Left colon (tissue), 2 donors: ENCODE data around the gene PRUNE2. TPM values are rescaled to one million over a fixed set of nuclear protein-coding genes. Genes with fewer than 3 reads are reported as not detected.

Experiments used
- ATAC-seq: fragments of 200-7000 bp; cut with Tn5 transposase; one replicate; pipeline ENCODE4 v1.9.1; 2020; ENCODE audit warnings: mild to moderate bottlenecking, moderate library complexity
- DNase-seq, 2 donors: peaks; one replicate each; pipeline ENCODE4 v3.0.0-alpha.2; 2020
- intact Hi-C, 2 donors: fragments of 100-400 bp; cut with DNase I in 1 of 2; cut with micrococcal nuclease in 1 of 2; formaldehyde crosslinking; loops; one replicate each; pipeline versions ENCODE4 v1.11.2 to v1.14.0; 2022; cut with DNase I, micrococcal nuclease
- total RNA-seq, 2 donors: library from RNA; stranded (reverse); fragmentation: NEBNext Ultra II Directional; extraction: Animal tissue kit (Norgen Biotek cat#: 25700); gene quantifications; one replicate each; pipeline ENCODE4 v1.2.1, GENCODE V29; 2021
- donor health status: DM: no; HTN: no; CAD: no.
- donor health status: DM: yes; HTN: yes; CAD: no.

Gene PRUNE2
- total RNA-seq, 2 donors from 2014 or later = 33.6 to 80.5 TPM

- DNase-seq = peak; percentile 28 to 78
- intact Hi-C loops = no loop called here
- peak; percentile 94 for ATAC-seq
Measured at GRCh38 chr9:76818271-76818670, 87.6 kb downstream of the PRUNE2 start.

- intact Hi-C loops = no loop called here
- no peak for DNase-seq
- ATAC-seq = peak; percentile 17
Measured at GRCh38 chr9:76817489-76817888, 88.4 kb downstream of the PRUNE2 start.

- DNase-seq (no peak), ATAC-seq (no peak)
- intact Hi-C loops = loop anchor here in 1 of 2 donors (5.0 kb wide), 1 partner anchor 175 kb away; no protein-coding TSS in a partner anchor
Measured at GRCh38 chr9:76812591-76812990, 93.3 kb downstream of the PRUNE2 start.

GRCh38 chr9:76810377-76810957, 95.4 kb downstream of the PRUNE2 start:
- peak in 1 of 2 donors; percentile 50 for DNase-seq
- intact Hi-C loops = loop anchor here in 1 of 2 donors (5.0 kb wide), 1 partner anchor 177 kb away; no protein-coding TSS in a partner anchor
- peak; percentile 93 for ATAC-seq

GRCh38 chr9:76808636-76809035, 97.3 kb downstream of the PRUNE2 start:
- ATAC-seq (no peak), DNase-seq (no peak)
- intact Hi-C loops = loop anchor here in 1 of 2 donors (10.0 kb wide), 1 partner anchor 346 kb away; no protein-coding TSS in a partner anchor

GRCh38 chr9:76803762-76804161, 102.2 kb downstream of the PRUNE2 start:
- DNase-seq (no peak), ATAC-seq (no peak)
- intact Hi-C loops = loop anchor here in 1 of 2 donors (10.0 kb wide), 1 partner anchor 351 kb away; no protein-coding TSS in a partner anchor

GRCh38 chr9:76803083-76803482, 102.8 kb downstream of the PRUNE2 start:
- intact Hi-C loops = loop anchor here in 1 of 2 donors (10.0 kb wide), 1 partner anchor 352 kb away; no protein-coding TSS in a partner anchor

GRCh38 chr9:76800901-76801300, 105.0 kb downstream of the PRUNE2 start:
- intact Hi-C loops = loop anchor here in 1 of 2 donors (10.0 kb wide), 1 partner anchor 354 kb away; no protein-coding TSS in a partner anchor
- no peak for ATAC-seq

More at GRCh38 chr9:76803083-76803482, 102.8 kb downstream of the PRUNE2 start:
- DNase-seq (no peak), ATAC-seq (no peak)

GRCh38 chr9:76799473-76799872, 106.4 kb downstream of the PRUNE2 start:
- DNase-seq (no peak), ATAC-seq (peak; percentile 98)
- intact Hi-C loops = no loop called here

More at GRCh38 chr9:76800901-76801300, 105.0 kb downstream of the PRUNE2 start:
- no peak for DNase-seq

- intact Hi-C loops = no loop called here
- ATAC-seq (no peak), DNase-seq (no peak)
Measured at GRCh38 chr9:76798527-76798926, 107.4 kb downstream of the PRUNE2 start.

- intact Hi-C loops = no loop called here
- ATAC-seq = no peak
Measured at GRCh38 chr9:76796296-76796695, 109.6 kb downstream of the PRUNE2 start.

GRCh38 chr9:76793784-76794431, 112.0 kb downstream of the PRUNE2 start:
- intact Hi-C loops = no loop called here
- no peak for DNase-seq
- ATAC-seq = peak; percentile 56

More at GRCh38 chr9:76796296-76796695, 109.6 kb downstream of the PRUNE2 start:
- DNase-seq = no peak

GRCh38 chr9:76789840-76790239, 116.1 kb downstream of the PRUNE2 start:
- peak; percentile 86 for ATAC-seq

GRCh38 chr9:76787677-76788076, 118.2 kb downstream of the PRUNE2 start:
- intact Hi-C loops = no loop called here
- no peak for DNase-seq
- no peak for ATAC-seq

More at GRCh38 chr9:76789840-76790239, 116.1 kb downstream of the PRUNE2 start:
- DNase-seq = no peak
- intact Hi-C loops = no loop called here

GRCh38 chr9:76785501-76785900, 120.4 kb downstream of the PRUNE2 start:
- ATAC-seq = no peak

GRCh38 chr9:76784881-76785280, 121.0 kb downstream of the PRUNE2 start:
- intact Hi-C loops = no loop called here
- DNase-seq (no peak), ATAC-seq (peak; percentile 54)

More at GRCh38 chr9:76785501-76785900, 120.4 kb downstream of the PRUNE2 start:
- DNase-seq = no peak
- intact Hi-C loops = no loop called here

GRCh38 chr9:76772686-76773445, 133.0 kb downstream of the PRUNE2 start:
- intact Hi-C loops = no loop called here
- no peak for ATAC-seq
- DNase-seq = no peak

- DNase-seq (no peak), ATAC-seq (no peak)
- intact Hi-C loops = no loop called here
Measured at GRCh38 chr9:76766126-76766525, 139.8 kb downstream of the PRUNE2 start.

GRCh38 chr9:76764138-76764537, 141.8 kb downstream of the PRUNE2 start, which contains the start of gene PCA3:
Gene PCA3 (plus strand): TSS chr9:76764438.
- DNase-seq = no peak
- ATAC-seq = no peak
- intact Hi-C loops = no loop called here
